ENCODE data around the gene PLGLB1. TPM values are rescaled to one million over a fixed set of nuclear protein-coding genes. Genes with fewer than 3 reads are reported as not detected.
A peak's percentile ranks its signal among the peaks of the same experiment; 100 is the strongest.
"Not testable (repeated sequence)": the region's sequence is repeated elsewhere in the genome, so short reads cannot be mapped to it uniquely, and the experiment has no call there.

PLGLB1 gene
- total RNA-seq (1 to 10 TPM; 1.1 to 2.2 (median 1.3) TPM), polyA plus RNA-seq (1 to 10 TPM in 2 of 3 donors, under 1 TPM in 1; 0.35 to 1.3 (median 1.2) TPM)
- long read RNA-seq, donor 1 = 0 reads
- long read RNA-seq, donor 2 = 0 reads

DNA sequence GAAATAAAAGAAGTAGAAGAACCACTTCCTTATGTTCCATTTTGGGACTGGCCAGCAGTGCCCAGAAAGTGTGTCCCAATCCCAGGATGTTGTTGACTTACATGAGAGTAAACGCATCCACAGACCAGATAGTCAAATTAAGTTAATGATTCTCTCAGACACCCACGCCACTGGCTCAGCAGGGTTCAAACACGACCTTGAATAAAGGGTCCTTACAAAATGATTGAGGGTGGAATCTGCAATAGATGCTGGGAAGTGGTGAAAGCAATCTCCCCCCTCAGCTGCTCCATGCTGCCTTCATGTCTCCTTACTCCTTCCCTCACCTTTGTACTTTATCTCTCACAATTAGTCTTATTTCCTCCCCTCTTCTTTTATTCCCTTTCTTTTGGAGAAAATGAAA is at the start of gene PLGLB1:
Gene PLGLB1, minus strand, starts transcription at position 101 of the 400 bp plus-strand sequence. Its CDS starts 61 bp downstream, at position 40.
- H3K27ac ChIP-seq; H3K36me3 ChIP-seq (ENCODE audit: insufficient read depth in 1 of 2, low read depth in 1 of 2); intact Hi-C loops (cut with DNase I); H3K27me3 ChIP-seq (ENCODE audit: insufficient read depth in 3 of 3, low read length in 2 of 3); ATAC-seq; H3K4me1 ChIP-seq; H3K9me3 ChIP-seq; H3K4me3 ChIP-seq; DNase-seq: not testable (repeated sequence)
- 80% methylated on average over 2 of the region's 3 CpGs; no CpG with 5 or more reads in 2 of the 3 donors for WGBS, 3 donors

DNA sequence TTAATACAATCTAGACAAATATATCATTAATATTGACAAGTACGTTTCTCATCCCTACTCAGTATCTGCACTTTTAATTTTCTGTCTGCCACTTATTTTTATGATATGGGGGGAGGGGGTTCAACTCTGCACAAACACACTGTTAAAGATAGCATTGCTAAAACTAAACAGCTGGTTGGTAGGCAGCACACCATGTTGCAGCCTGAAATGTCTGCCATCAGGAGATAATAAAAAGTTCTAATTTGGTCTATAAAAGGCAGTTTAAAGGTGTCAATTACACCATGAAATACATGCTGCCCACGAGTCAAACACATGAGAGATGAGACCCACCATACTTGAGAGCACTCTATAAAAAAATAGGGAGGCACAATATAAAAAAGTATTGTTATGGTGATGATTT is 42.7 kb upstream of the PLGLB1 start:
- DNase-seq; H3K27me3 ChIP-seq (ENCODE audit: insufficient read depth in 3 of 3, low read length in 2 of 3); H3K4me1 ChIP-seq; H3K27ac ChIP-seq; H3K4me3 ChIP-seq; H3K9me3 ChIP-seq; intact Hi-C loops (cut with DNase I); H3K36me3 ChIP-seq (ENCODE audit: insufficient read depth in 1 of 2, low read depth in 1 of 2); ATAC-seq: not testable (repeated sequence)
- WGBS, 3 donors = 19 to 57% (median 26%) methylated on average over 1 of the region's 2 CpGs

DNA sequence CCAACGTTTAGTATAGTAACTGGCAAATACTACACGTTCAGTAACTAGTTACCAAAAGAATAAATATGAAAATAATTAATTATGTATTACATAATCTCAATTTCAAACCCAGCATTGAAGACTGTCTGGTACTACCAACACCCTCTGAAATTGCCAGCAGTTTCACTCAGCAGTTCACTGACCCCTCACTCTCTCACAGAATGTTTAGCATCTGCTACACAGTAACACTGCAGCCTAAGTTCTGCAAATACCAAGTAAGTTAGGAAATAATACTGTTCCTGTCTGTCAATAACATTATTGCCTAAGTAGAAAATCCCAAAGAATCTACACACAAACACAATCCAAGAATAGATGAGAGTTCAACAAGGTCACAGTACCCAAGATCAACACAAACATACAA is 41.8 kb upstream of the PLGLB1 start:
- H3K4me3 ChIP-seq; intact Hi-C loops (cut with DNase I); H3K36me3 ChIP-seq (ENCODE audit: insufficient read depth in 1 of 2, low read depth in 1 of 2); H3K4me1 ChIP-seq; H3K27me3 ChIP-seq (ENCODE audit: insufficient read depth in 3 of 3, low read length in 2 of 3); H3K27ac ChIP-seq; H3K9me3 ChIP-seq; DNase-seq: not testable (repeated sequence)
- no CpG with 5 or more reads among the region's 2 CpGs for WGBS, 3 donors
- ATAC-seq = peak; percentile 56 to 77 (median 70)

- H3K4me3 ChIP-seq; DNase-seq; H3K36me3 ChIP-seq (ENCODE audit: insufficient read depth in 1 of 2, low read depth in 1 of 2); H3K27ac ChIP-seq; ATAC-seq; H3K9me3 ChIP-seq; H3K27me3 ChIP-seq (ENCODE audit: insufficient read depth in 3 of 3, low read length in 2 of 3); intact Hi-C loops (cut with DNase I); H3K4me1 ChIP-seq: not testable (repeated sequence)
- WGBS, 3 donors = no CpG with 5 or more reads among the region's 1 CpG
These were observed 39.9 kb upstream of the PLGLB1 start for GRCh38 chr2:87061519-87061918.

- not testable (repeated sequence) for H3K4me1 ChIP-seq
These were observed 36.0 kb upstream of the PLGLB1 start for GRCh38 chr2:87057606-87058005.

DNA sequence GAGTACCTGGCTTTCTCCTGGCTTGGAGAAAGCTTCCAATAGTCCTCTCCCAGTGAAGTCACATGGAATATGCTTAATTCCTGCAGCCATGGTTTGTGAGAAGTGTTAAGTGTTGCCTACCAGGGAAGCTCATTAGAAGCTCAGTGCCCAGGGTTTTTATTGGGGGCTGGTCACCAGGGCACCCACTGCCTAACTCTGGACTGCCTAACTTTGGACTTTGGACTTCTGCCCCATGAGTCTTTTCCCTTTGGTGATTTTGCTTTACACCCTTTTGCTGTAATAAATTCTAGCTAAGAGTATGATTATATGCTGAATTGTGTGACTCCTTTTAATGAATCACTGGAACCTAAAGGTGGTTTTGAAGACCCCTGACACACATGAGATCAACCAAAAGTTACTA is 35.2 kb upstream of the PLGLB1 start:
- intact Hi-C loops (cut with DNase I); H3K4me1 ChIP-seq; H3K36me3 ChIP-seq (ENCODE audit: insufficient read depth in 1 of 2, low read depth in 1 of 2); H3K27ac ChIP-seq; H3K27me3 ChIP-seq (ENCODE audit: insufficient read depth in 3 of 3, low read length in 2 of 3); H3K4me3 ChIP-seq; H3K9me3 ChIP-seq; DNase-seq: not testable (repeated sequence)
- ATAC-seq = peak in 1 of 4 donors; percentile 18

More at GRCh38 chr2:87057606-87058005, 36.0 kb upstream of the PLGLB1 start:
- DNase-seq; H3K4me3 ChIP-seq; ATAC-seq; intact Hi-C loops (cut with DNase I); H3K27me3 ChIP-seq (ENCODE audit: insufficient read depth in 3 of 3, low read length in 2 of 3); H3K9me3 ChIP-seq; H3K27ac ChIP-seq; H3K36me3 ChIP-seq (ENCODE audit: insufficient read depth in 1 of 2, low read depth in 1 of 2): not testable (repeated sequence)
- 92 to 100% (median 94%) methylated on average over 3 of the region's 4 CpGs for WGBS, 3 donors

DNA sequence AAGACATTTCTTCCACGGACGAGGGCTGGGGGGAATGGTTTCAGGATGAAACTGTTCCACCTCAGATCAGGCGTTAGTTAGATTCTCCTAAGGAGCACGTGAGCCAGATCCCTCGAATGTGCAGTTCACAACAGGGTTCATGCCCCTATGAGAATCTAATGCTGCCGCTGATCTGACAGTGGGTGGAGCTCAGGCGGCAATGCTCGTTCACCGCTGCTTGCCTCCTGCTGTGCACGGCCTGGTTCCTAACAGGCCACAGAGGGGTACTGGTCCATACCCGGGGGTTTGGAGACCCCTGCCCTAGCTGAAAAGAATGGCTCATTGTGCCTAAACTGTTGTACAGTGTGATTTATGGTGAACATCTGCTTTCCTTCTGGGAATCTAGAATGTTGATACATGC is 34.8 kb upstream of the PLGLB1 start:
- H3K36me3 ChIP-seq (ENCODE audit: insufficient read depth in 1 of 2, low read depth in 1 of 2); intact Hi-C loops (cut with DNase I); H3K9me3 ChIP-seq; DNase-seq; H3K4me3 ChIP-seq; H3K27me3 ChIP-seq (ENCODE audit: insufficient read depth in 3 of 3, low read length in 2 of 3); H3K4me1 ChIP-seq; H3K27ac ChIP-seq: not testable (repeated sequence)
- WGBS, 3 donors = no CpG with 5 or more reads among the region's 11 CpGs
- ATAC-seq = peak in 2 of 4 donors; percentile 59 to 63

DNA sequence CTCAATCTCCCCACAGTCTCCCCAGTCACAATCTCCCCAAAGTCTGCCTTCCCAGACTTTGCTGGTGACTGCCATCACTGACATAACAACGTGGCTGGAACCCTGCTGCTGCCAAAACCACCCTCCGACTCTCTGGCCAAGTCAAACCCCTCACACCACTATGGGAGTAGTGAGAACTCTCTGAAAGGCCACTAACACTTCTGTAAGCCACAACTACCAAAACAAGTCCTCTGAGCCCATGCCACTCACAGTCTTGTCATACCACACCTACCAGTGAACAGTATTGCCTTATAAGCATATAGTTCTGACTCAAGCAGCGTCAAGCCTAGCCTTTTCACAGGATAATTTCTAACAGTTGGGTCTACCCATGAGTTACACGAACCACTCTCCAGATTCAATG is 32.7 kb upstream of the PLGLB1 start:
- H3K4me3 ChIP-seq; DNase-seq; H3K27me3 ChIP-seq (ENCODE audit: insufficient read depth in 3 of 3, low read length in 2 of 3); intact Hi-C loops (cut with DNase I); H3K4me1 ChIP-seq; H3K27ac ChIP-seq; H3K9me3 ChIP-seq; ATAC-seq: not testable (repeated sequence)
- H3K36me3 ChIP-seq (ENCODE audit: insufficient read depth in 1 of 2, low read depth in 1 of 2) = peaks cover 0 to 13% of the 10 kb centered on the region in 2 donors
- WGBS, 3 donors = 97 to 100% (median 100%) methylated on average over 1 to 2 of the region's 4 CpGs
